GM21717 (cell line): ENCODE data around the gene GINM1.
A peak's percentile ranks its signal among the peaks of the same experiment; 100 is the strongest.

Source experiments
- ATAC-seq: cut with Tn5 transposase; IDR thresholded peaks from one replicate; pipeline ENCODE4 v1.9.1; 2021; ENCODE audit warnings: mild to moderate bottlenecking, moderate library complexity; ENCODE audit not compliant: unreplicated experiment

The GINM1 gene

GRCh38 chr6:149592983-149593382 lies 26.8 kb downstream of the GINM1 start:
- ATAC-seq = no peak

GRCh38 chr6:149593408-149593807 lies 27.2 kb downstream of the GINM1 start:
- no peak for ATAC-seq

- no peak for ATAC-seq
Observed at GRCh38 chr6:149600508-149600907, 34.3 kb downstream of the GINM1 start.

GRCh38 chr6:149608381-149608982 lies 42.3 kb downstream of the GINM1 start:
- ATAC-seq = no peak

GRCh38 chr6:149614337-149614736 lies 48.2 kb downstream of the GINM1 start:
- no peak for ATAC-seq

GRCh38 chr6:149615805-149616204 lies 49.6 kb downstream of the GINM1 start:
- no peak for ATAC-seq

GRCh38 chr6:149627672-149628071 lies 61.5 kb downstream of the GINM1 start:
- ATAC-seq = no peak

- ATAC-seq = peak; percentile 91
Observed at GRCh38 chr6:149628875-149629510, 62.8 kb downstream of the GINM1 start.

- no peak for ATAC-seq
Observed at GRCh38 chr6:149634315-149634714, 68.1 kb downstream of the GINM1 start.

GRCh38 chr6:149636124-149636523 lies 69.9 kb downstream of the GINM1 start:
- ATAC-seq = no peak
